GM21529 (cell line): Measurements from ENCODE around the gene ADGRG6.
A peak's percentile ranks its signal among the peaks of the same experiment; 100 is the strongest.

Source experiments
- ATAC-seq: cut with Tn5 transposase; IDR thresholded peaks from one replicate; pipeline ENCODE4 v1.9.1; 2021; ENCODE audit not compliant: unreplicated experiment

ADGRG6 gene

DNA sequence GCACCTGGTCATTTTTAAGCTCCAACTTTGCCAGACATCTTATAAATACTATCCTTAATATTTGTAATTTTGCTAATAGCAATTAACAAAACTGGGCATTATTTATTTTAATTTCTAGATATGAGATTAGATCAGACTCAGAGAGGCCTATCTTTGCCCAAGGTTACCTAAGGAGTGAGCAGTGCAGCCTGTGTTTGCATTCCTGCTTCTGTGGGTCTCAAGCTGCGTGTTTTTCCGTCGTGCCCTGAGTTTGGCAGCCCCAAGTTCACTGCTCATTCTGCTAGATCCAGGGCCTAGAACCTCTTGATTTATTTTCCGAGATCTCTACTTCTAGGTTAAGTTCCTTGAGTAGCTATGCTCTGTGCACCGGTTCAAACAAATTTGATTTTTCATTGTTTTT, 11.0 kb upstream of the ADGRG6 start:
- no peak for ATAC-seq

DNA sequence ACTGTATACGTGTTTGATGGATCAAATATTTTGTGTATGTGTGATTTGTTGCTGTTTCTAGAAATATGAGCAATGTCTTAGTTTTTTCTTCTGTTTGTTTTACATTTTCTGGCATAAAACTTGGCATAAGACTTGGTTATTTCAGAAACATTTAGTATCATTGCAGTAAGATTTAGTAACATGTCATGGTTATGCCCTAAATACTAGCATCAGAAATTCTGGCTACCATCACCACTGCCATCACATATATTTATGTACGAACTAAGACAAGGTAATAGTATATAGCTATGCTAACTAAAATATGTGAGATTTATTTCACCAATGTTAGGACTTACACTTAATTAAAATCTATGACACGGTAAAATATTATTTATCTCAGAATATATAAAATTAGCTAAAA, 10.3 kb upstream of the ADGRG6 start:
- ATAC-seq, result no peak

DNA sequence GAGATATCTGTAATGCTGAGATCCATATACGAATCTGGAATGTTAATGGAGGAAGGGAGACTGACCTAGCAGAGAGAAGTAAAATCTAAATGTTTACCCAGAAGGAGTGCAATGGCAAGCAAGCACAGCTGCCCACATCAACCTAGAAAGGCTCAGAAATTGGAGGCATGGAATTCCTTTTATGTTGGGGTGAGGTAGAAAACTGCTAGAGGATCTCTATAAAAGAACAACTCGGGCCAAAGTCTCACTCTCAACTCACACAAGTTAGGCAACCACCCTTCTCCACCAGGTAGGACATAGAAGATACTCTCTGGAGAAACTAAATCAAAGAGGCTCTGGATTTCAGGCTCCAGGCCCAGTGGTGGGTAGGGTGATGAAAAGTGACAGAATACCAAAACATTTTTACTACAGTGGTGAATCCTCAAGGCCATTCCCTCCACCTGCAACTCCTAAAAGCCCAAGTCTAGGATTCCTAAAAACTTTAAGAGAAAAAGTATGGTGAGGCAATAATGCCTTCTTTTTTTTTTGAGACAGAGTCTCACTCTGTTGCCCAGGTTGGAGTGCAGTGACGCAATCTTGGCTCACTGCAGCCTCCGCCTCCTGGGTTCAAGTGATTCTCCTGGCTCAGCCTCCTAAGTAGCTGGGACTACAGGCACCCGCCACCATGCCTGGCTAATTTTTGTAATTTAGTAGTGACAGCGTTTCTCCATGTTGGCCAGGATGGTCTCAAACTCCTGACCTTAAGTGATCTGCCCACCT, 9.5 kb upstream of the ADGRG6 start:
- no peak for ATAC-seq

DNA sequence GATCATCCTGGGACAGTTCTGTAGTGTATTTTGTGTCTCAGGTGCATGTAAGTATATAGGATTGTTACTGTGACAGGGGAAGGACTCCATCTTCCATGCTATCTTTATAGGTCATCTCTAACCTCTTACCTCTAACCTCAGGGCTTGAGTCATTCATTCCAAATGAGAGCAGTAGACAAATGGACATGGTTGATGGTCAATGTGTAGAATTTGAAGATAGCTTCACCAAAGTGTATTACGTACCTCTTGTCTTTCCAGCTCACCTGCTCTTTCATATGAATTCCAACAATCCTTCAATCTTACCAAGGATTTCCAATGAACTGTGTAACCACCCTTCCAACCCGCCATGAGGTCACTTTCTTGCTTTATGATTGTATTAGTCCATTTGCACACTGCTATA, 8.7 kb upstream of the ADGRG6 start:
- no peak for ATAC-seq

DNA sequence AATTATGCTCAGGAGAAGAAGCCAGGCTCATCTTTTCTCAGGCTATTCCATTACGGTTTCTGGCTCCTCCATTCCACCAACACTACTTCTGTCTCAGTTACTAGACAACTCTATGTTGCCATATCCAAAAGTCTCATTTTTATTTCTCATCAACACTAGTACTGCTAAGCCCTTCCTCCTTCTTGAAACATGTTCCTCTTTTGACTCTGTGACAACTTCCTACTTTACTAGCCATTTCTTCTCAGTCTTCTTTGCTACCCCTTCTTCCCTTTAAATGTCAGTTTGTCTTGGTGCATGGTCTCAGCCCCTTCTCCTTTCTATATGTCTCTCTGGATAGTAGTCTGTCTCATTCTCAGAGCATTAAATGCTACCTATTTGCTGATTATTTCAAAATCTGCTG, 7.1 kb upstream of the ADGRG6 start:
- no peak for ATAC-seq

DNA sequence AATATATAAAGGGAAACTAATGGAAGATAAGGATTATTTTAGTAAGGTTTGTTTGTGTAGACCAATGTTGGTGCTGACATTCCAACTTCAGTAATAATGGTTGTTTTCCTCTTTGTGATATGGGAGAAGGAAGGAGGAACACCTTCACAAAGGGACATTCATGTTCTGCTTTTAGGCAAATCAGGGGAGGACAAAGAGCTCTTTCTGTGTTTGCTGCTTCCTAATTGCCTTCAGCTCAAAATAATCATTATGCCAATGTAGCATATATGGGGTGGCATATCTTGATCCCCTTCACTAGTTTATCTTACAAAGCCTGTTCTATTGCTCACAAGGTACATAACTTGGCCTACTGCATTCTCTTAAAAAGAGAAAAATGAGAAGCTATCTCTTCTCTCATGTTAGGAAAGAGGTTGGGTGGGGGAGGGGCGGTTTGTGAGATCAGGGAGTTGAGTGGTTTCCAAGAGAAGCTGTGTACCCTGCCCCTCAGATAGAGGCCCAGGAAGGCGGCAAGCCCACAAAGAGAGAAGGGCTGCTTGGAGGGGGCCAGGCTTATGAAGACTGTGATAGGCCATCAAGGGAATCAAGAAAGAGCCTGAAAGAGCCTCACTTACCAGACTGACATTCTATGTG, 4.7 kb upstream of the ADGRG6 start:
- ATAC-seq, result no peak

DNA sequence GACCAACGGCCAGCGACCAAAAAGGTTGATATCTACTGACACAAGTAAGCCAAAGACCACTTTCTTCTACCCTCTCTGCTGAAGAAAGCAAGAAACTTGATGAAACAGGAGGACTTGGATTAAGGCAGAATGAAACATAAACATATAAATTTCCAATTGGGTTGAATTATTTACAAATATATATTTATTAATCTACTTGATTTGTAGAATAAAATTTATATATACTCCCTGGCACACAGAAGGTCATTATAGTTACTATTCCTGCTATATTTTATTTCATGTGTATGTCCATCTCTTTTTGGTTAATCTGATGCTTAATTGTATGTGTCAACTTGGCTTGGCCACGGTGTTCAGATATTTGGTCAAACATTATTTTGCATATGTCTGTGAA, 4.2 kb upstream of the ADGRG6 start:
- no peak for ATAC-seq

DNA sequence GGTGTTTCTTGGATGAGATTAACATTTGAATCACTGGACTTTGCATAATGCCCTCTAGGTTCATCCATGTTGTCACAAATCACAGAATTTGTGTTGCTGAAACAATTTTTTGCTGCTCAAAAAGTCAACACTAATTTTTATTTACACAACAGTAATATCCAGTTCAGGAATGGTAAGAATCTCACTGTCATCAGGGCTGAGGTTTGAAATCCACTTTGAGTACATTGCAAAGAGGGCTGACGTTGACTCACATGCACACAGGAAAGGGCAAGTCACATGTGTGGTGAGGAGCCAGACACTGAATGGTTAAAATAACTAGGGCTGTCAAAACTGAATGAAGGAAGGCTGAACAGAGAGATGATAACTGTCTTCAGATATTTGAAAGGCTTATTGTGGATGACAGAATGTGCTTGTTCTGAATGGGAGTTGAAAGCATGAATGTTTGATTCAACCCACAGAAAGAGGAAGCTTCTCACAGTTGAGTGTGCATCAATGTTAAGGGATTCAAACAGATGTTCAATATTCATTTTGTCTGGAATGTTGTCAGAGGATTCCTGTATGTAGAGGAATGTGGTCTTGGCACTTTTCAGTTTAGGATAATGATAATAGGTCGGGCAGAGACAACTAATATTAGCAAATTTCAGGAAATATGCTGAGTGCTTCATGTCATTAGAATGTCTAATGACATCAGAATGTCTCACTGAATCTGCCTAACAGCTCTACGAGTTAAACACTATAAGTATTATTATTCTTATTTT, 3.6 kb upstream of the ADGRG6 start:
- ATAC-seq, result no peak

DNA sequence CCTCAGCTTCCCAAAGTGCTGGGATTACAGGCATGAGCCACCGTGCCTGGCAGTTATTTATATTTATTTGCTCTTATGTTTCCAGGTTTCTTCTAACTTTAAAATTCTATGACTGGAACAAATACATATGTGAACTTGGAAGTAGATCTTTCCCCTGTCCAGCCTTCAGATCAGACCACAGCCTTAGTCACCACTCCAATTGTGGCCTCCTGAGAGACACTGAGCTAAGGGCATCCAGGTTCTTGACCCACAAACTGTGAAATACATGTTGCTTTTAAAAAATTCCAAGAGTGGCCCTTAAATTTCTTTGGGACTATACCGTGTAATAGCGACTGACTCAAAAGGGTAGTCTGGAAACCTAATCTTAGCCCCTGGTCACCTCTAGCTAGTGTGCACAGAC, 1.5 kb upstream of the ADGRG6 start:
- no peak for ATAC-seq

DNA sequence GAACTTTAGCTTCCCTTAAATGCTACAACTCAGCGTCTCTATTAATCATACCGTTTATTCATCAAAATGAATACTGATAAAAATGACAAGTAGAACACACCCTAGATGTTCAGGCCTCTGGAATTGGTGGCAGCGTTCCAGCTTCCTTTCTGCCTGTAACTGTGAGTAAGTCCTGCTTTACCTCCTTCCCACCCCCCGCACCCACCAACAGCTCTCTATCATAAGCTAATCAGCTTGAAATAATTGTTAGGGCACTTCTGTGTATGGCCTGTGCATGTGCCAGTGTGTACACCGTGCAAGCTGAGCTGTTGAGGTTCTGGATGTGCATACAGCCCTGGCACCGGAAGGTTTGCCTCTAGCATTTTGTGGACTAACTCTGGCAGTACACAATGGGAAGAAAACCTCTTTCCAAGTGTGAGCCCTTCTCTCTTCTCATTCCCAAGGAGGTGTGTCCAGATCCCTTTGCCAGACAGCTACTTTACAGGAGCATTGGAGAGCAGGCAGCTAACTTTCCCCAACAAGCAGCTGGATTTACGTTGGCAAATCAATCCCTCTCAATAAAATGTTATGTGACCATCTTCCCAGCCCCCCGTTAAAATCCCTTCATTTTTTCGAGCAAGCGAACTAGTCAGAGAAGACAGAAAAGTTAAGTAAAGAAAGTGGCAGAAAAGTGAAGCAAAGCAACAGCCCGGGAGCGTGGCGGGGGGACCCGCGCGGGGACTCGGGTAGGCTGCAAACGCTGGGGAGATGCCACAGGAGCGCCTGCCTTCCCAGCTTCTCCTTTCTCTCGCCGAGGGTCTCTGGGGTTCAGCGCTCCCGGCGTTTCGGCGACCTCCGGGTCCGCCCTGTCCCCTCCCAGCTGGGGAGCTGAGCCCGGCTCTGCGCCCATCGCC, 803 bp upstream of the ADGRG6 start:
- ATAC-seq, result peak; percentile 5

DNA sequence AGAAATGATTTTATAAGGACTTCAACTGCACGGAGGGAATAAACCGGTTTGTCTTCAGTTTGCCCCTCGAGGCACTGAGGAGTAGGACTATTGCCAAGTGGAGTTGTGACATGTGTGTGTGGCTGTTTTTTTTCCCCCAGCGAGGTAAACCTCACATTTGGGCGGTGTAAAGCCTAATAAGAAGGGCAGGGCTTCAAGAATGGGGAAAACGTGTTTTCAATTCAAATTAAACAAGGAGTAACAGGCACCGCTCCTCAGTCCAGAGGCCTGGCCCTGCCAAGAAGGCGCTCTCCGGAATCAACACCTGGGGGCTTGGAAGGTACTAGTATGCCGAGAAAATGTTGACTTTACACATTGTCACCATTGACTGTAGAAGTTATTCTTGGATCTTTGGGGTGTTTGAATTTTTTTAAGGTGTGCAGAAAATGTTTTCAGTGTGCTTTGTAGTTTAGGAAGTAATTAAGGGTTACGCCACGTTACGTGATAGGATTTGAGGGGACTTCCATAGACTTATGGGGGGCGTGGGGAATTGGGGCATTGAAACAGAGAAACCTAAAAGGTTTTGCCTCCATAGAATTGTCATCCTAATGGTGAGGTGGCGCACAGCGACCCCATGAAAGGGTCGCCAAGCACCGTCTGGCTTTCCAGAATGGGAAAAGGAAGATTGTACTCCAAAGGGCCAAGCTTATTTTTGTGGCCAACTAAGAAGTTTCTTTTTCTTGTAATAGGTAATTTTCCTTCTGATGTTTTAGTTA, 791 bp downstream of the ADGRG6 start:
- ATAC-seq, result no peak

DNA sequence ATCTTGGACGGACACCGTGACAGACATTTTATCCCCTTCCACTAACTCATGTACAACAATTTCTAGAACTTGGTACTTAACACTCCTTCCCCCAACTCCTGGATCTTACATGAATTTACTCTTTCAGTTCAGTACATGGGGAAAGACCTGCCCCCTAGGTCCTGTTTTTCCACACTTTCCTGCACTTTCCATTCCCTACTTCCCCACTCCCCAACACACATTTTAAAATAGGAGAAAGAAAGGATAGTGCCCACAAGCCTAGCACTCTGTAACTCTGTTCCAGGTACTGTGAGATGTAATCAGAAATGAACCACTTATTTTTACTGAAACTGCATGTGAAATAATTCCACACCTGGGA, 1.3 kb downstream of the ADGRG6 start:
- no peak for ATAC-seq

DNA sequence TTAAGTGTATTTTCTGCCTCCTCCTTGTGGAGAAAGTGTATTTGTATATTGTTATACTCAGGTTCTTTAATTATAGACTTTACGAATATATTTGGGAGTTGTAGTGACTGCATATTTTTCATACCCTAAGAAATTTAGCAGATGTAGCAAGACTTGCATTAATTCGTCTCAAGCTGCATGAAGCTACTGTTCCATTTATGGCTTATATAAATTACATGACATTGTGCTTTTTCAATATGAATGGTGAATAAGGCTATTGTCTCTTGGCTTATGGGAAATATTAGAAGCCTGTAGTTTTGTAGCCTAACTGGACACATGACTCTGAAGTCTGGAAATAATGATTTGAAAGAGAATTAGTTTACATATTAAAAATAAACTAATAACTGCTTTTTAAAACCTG, 2.4 kb downstream of the ADGRG6 start:
- ATAC-seq, result no peak

DNA sequence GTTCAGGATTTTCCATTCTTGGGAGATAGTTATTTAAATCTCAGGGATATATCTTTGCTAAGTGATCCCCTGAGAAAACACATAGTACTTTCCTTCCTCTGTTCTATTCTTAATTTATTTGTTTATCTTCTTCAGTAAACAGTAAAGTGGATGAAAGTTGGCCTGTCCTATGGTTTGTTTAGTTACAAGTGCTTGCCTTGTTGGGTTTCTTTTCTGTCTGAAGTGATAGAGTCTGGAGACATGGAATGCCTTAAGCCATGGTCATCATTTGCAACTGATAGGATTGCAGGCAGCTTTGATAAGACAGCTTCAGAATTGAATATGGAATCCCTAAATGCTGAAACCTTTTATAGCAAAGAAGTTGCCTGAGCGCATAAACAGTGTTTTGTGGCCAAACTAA, 4.9 kb downstream of the ADGRG6 start:
- ATAC-seq, result no peak

DNA sequence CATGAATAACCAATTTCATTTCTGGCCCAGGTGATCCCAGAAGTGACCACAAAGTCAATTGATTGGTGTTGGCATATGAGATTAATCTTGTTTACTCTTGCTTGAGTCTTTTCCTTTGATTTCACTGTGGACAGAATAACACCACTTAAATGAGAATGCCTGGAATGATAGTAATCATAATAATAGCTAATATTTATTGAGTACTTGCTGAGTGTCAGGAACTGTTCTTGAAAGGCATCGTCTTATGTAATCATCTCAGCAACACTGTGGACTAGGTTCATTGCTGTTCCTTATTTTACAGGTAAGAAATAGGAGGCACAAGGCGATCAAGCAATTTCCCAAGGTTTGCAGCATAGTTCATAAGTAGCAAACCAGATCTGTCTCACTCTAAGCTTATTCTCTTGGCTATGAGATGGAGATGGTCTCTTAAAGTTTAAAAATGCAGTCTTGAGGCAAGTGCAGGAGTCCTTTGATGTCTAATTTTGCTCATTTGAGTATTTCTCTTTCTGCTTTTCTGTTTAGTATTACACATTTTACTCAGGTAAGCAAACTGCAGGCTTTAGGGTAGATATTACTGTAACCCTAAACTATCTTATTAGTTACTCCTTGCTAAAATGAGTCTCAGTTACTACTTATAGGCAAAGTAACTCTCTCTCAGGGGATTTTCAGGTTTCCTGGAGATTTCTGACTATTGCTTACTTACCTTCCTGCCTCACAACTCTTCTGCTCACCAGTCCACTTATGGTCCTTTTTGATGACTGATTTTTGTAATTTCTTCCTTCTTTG, 6.3 kb downstream of the ADGRG6 start:
- ATAC-seq, result no peak

DNA sequence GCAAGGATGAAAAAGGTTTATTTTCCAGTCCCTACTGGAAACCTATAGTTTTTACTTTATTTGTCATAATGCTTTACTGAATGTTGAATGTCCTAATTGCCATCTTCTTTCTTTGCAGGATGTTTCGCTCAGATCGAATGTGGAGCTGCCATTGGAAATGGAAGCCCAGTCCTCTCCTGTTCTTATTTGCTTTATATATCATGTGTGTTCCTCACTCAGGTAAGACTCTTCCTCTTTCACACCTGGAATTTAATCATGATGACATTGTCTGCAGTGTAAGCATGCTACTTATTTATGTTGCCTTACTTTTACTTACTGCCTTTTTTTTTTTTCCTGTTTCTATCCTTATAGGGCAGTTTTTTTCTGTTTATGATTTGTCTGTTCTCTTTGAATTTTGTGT, 7.6 kb downstream of the ADGRG6 start:
- ATAC-seq, result no peak

DNA sequence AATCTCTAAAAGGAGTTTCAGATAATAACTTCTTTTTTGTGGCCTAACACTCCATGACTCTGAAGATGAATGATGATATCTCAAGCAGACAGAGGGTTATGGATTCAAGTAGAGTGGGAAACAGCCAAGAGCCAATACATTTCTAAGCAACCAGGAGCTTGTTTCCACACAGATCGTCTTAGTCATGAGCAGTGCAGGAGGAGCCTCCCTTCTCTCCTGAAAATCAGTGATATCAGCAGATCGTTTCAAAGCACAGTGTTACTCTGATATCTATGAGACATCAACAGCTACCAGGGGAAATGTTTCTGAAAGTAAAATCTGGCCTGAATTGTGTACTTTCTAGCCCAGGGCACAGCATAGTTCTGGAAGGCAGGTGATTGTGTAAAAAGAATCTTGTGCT, 11.5 kb downstream of the ADGRG6 start:
- no peak for ATAC-seq

DNA sequence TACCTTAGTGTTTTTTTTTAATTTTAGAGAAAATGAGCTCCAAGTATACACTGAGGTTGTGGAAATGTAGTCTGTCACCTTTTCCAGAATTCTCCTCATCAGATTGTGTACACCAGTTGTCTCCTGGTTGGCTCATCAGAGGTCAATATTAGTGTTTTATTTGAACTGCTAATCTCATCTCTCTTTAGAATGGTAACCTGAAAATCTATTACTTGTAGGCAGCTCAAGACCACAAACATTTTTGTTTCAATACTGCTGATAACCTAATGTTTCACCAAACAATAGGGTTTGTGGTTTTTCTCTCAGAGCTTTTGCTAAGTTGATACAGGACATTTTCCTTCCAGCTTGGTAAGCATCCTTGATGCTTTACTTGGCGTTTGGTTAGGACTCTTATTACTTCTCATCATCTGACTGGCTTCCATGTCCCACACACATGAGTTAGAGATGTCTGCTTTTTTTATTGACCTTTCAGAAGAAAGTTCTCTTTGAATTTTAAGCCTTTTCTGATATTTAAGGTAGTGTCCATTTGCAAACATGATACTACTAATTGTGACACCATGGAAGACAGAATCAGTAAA, 15.1 kb downstream of the ADGRG6 start:
- no peak for ATAC-seq

DNA sequence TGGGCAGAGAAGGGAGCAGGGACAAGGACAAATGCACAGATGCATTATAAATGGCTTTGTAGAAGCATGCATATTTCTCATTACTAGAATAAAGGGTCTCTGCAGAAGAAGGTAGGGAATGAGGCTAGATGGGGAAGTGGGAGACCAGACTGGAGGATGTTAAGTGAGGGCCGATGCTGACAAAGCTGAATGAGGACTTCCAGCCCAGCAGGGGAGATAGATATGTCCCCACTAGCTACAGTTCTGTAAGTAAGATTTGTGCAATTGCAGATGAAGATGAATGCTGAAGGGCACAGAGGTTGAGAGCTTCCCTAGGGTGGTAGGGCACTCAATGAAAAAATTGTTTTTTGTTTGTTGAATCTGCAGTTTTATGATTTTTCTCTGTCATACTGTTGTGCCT, 16.9 kb downstream of the ADGRG6 start:
- no peak for ATAC-seq

DNA sequence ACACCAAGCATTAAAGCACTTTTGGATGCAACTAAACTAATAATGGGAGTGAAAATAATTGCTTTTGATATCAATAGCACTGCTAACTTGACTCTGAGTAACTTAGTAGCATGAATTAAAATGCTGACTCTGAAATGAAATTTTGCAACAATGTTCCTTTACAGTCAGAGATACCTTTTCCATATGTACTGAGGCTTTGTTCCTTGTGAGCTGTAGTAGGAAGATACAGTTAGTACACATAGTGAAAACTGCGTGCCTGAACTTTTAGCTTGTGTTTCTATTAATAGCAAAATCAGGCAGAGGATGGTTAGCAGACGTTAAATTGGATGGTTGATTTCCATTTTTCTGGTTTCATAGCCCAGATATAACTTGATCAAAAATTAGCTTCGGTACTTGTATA, 18.6 kb downstream of the ADGRG6 start:
- ATAC-seq, result no peak
